ENCODE results near the gene OR11H6. TPM values are rescaled to one million over a fixed set of nuclear protein-coding genes. Genes with fewer than 3 reads are reported as not detected.
A peak's percentile ranks its signal among the peaks of the same experiment; 100 is the strongest.
"Not testable (repeated sequence)": the region's sequence is repeated elsewhere in the genome, so short reads cannot be mapped to it uniquely, and the experiment has no call there.

The OR11H6 gene
- total RNA-seq, 2 donors from 2014 or later = not detected

- H3K9me3 ChIP-seq = no peaks in the 10 kb centered on the region
- no peaks in the 10 kb centered on the region for H3K36me3 ChIP-seq (replicated peaks in 1 of 2; ENCODE audit: insufficient read depth in 1 of 2, low read depth in 2 of 2)
- no peak for ATAC-seq
- no peak for TF ChIP-seq CTCF (IDR thresholded peaks at IDR 0.05)
- TF ChIP-seq POLR2A (IDR thresholded peaks at IDR 0.05) = no peak
- intact Hi-C loops (cut with DNase I) = no loop called here
- no peak overlapping the region for H3K4me3 ChIP-seq
- no peaks in the 10 kb centered on the region for H3K4me1 ChIP-seq
- no peak overlapping the region for H3K27ac ChIP-seq
- H3K27me3 ChIP-seq = no peaks in the 10 kb centered on the region
- no peak for DNase-seq
These were observed 29.4 kb upstream of the OR11H6 start for GRCh38 chr14:20194101-20194500.

- not testable (repeated sequence) for ATAC-seq, H3K27me3 ChIP-seq
- WGBS, 2 donors = 62 to 69% methylated on average over 6 of the region's 6 CpGs
These were observed 28.3 kb upstream of the OR11H6 start for GRCh38 chr14:20195170-20195569.

GRCh38 chr14:20195911-20196310 lies 27.6 kb upstream of the OR11H6 start:
- H3K4me1 ChIP-seq = no peaks in the 10 kb centered on the region
- no peak overlapping the region for H3K4me3 ChIP-seq
- TF ChIP-seq POLR2A (IDR thresholded peaks at IDR 0.05) = no peak
- peak in 1 of 7 experiments; percentile 17 for TF ChIP-seq CTCF (IDR thresholded peaks at IDR 0.05)
- no peaks in the 10 kb centered on the region for H3K36me3 ChIP-seq (replicated peaks in 1 of 2; ENCODE audit: insufficient read depth in 1 of 2, low read depth in 2 of 2)
- intact Hi-C loops (cut with DNase I) = no loop called here
- no peak for ATAC-seq
- no peaks in the 10 kb centered on the region for H3K9me3 ChIP-seq
- 18 to 38% methylated on average over 2 of the region's 2 CpGs for WGBS, 2 donors
- no peak for DNase-seq
- H3K27me3 ChIP-seq = no peaks in the 10 kb centered on the region
- H3K27ac ChIP-seq = no peak overlapping the region

More at GRCh38 chr14:20195170-20195569, 28.3 kb upstream of the OR11H6 start:
- H3K27ac ChIP-seq; DNase-seq; H3K36me3 ChIP-seq (replicated peaks in 1 of 2; ENCODE audit: insufficient read depth in 1 of 2, low read depth in 2 of 2); H3K4me1 ChIP-seq; H3K4me3 ChIP-seq; H3K9me3 ChIP-seq; intact Hi-C loops (cut with DNase I): not testable (repeated sequence)

GRCh38 chr14:20197459-20197858 lies 26.1 kb upstream of the OR11H6 start:
- Histone ChIP-seq H3K4me1 (no peaks in the 10 kb centered on the region), H3K4me3 (no peak overlapping the region), H3K9me3 (no peaks in the 10 kb centered on the region), H3K36me3 (replicated peaks in 1 of 2; ENCODE audit: insufficient read depth in 1 of 2, low read depth in 2 of 2) (no peaks in the 10 kb centered on the region), H3K27ac (no peak overlapping the region), H3K27me3 (no peaks in the 10 kb centered on the region)
- no peak for TF ChIP-seq POLR2A (IDR thresholded peaks at IDR 0.05)
- TF ChIP-seq CTCF (IDR thresholded peaks at IDR 0.05) = no peak
- DNase-seq (peak in 1 of 4 donors; percentile 38), ATAC-seq (no peak)
- intact Hi-C loops (cut with DNase I) = no loop called here
- WGBS, 2 donors = 61 to 73% methylated on average over 5 to 6 of the region's 6 CpGs

GRCh38 chr14:20198991-20199390 lies 24.5 kb upstream of the OR11H6 start:
- TF ChIP-seq CTCF (IDR thresholded peaks at IDR 0.05) = no peak
- TF ChIP-seq POLR2A (IDR thresholded peaks at IDR 0.05) = no peak
- ATAC-seq (no peak), DNase-seq (no peak)
- Histone ChIP-seq H3K4me1 (no peaks in the 10 kb centered on the region), H3K9me3 (no peaks in the 10 kb centered on the region), H3K27ac (no peak overlapping the region), H3K27me3 (no peaks in the 10 kb centered on the region), H3K36me3 (replicated peaks in 1 of 2; ENCODE audit: insufficient read depth in 1 of 2, low read depth in 2 of 2) (no peaks in the 10 kb centered on the region), H3K4me3 (no peak overlapping the region)
- WGBS, 2 donors = 53 to 57% methylated on average over 5 of the region's 5 CpGs
- intact Hi-C loops (cut with DNase I) = no loop called here
